Measurements from ENCODE around the gene WDFY2. TPM values are rescaled to one million over a fixed set of nuclear protein-coding genes. Genes with fewer than 3 reads are reported as not detected.

WDFY2 gene
- total and polyA plus RNA-seq, 11 donors = 2.0 to 12.6 (median 6.5) TPM

DNA sequence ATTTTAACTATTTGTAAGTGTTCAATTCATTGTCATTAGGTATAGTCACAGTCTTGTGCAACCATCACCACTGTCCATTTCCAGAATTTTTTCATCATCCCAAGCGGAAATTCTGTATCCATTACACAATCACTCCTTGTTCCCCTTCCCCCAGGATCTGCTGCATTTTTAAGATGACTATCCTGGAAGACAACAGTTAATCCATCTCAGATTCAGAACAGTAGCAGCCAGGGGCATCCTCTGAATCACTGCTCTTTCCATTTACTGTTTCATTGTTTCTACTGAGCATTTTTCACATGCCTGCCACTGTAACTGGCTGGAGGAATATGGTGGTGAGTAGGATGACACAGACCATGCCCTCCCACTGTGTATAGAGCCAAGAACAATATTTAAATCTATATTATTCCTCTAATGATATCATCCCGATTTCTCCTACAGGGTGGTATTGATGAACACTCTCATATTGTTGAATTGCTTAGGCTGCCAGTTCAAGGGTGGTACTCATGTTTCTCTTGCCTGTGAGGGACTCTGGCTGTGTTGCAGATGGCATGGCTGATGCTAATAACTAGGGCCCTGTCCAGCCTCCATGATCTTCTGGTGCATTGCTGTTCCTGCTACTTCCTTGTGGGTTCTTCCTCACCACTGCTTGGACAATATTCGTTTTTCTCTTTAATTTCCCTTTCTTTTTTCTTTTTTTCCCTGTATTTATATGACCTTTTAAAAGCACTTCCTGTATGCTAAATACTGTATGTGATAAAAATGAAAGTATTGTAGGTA, 59.0 kb downstream of the WDFY2 start:
- 65 to 72% (median 67%) methylated on average over 3 of the region's 3 CpGs for WGBS, 4 donors
- Histone ChIP-seq H3K36me3 (no peaks in the 10 kb centered on the region), H3K27me3 (no peaks in the 10 kb centered on the region), H3K27ac (peak overlapping the region in 1 of 12 donors; percentile 60), H3K9me3 (no peaks in the 10 kb centered on the region), H3K4me3 (no peak overlapping the region), H3K4me1 (peaks cover 4 to 49% (median 29%) of the 10 kb centered on the region in 12 donors)
- ATAC-seq (peak in 1 of 4 donors; percentile 30), DNase-seq (no peak)
- intact Hi-C loops (cut with DNase I) = no loop called here
- no peak for TF ChIP-seq POLR2A (IDR thresholded peaks at IDR 0.05)
- TF ChIP-seq CTCF (IDR thresholded peaks at IDR 0.05) = no peak

- ATAC-seq = peak in 1 of 4 donors; percentile 63
- Histone ChIP-seq H3K4me1 (peaks cover 4 to 43% (median 29%) of the 10 kb centered on the region in 12 donors), H3K27ac (peak overlapping the region in 1 of 12 donors; percentile 60), H3K27me3 (no peaks in the 10 kb centered on the region), H3K36me3 (no peaks in the 10 kb centered on the region), H3K9me3 (no peaks in the 10 kb centered on the region), H3K4me3 (no peak overlapping the region)
- intact Hi-C loops (cut with DNase I) = no loop called here
- no peak for DNase-seq
- TF ChIP-seq CTCF (IDR thresholded peaks at IDR 0.05) (no peak), POLR2A (IDR thresholded peaks at IDR 0.05) (no peak)
- WGBS, 4 donors = 72 to 88% (median 75%) methylated on average over 1 of the region's 1 CpG
Measured at GRCh38 chr13:51643882-51644281, 59.6 kb downstream of the WDFY2 start.

GRCh38 chr13:51644654-51645053, 60.4 kb downstream of the WDFY2 start:
- H3K36me3 ChIP-seq = no peaks in the 10 kb centered on the region
- DNase-seq (no peak), ATAC-seq (peak in 3 of 4 donors; percentile 44 to 54 (median 45))
- TF ChIP-seq CTCF (IDR thresholded peaks at IDR 0.05) (no peak), POLR2A (IDR thresholded peaks at IDR 0.05) (no peak)
- H3K4me1 ChIP-seq = peaks cover 4 to 39% (median 29%) of the 10 kb centered on the region in 12 donors
- no peaks in the 10 kb centered on the region for H3K27me3 ChIP-seq
- H3K9me3 ChIP-seq = no peaks in the 10 kb centered on the region
- intact Hi-C loops (cut with DNase I) = no loop called here
- 64 to 73% (median 66%) methylated on average over 1 of the region's 1 CpG for WGBS, 4 donors
- peak overlapping the region in 1 of 12 donors; percentile 25 for H3K27ac ChIP-seq
- H3K4me3 ChIP-seq = no peak overlapping the region

GRCh38 chr13:51645154-51645650, 60.9 kb downstream of the WDFY2 start:
- TF ChIP-seq CTCF (IDR thresholded peaks at IDR 0.05) = no peak
- TF ChIP-seq POLR2A (IDR thresholded peaks at IDR 0.05) = no peak
- Histone ChIP-seq H3K27ac (peak overlapping the region in 1 of 12 donors; percentile 18), H3K36me3 (no peaks in the 10 kb centered on the region), H3K27me3 (no peaks in the 10 kb centered on the region), H3K4me1 (peaks cover 4 to 39% (median 29%) of the 10 kb centered on the region in 12 donors), H3K9me3 (no peaks in the 10 kb centered on the region), H3K4me3 (no peak overlapping the region)
- no peak for DNase-seq
- ATAC-seq = peak; percentile 49 to 73 (median 60)
- intact Hi-C loops (cut with DNase I) = no loop called here
- WGBS, 4 donors = 38 to 55% (median 48%) methylated on average over 4 of the region's 4 CpGs
